Measurements from ENCODE around the gene PTPRK. TPM values are rescaled to one million over a fixed set of nuclear protein-coding genes. Genes with fewer than 3 reads are reported as not detected.

The PTPRK gene
- total and polyA plus RNA-seq, 2 of the 13 experiments (the other 11 are each of a cell fraction or from before 2014, with no cell fraction given), result 43.6 to 98.3 TPM

DNA sequence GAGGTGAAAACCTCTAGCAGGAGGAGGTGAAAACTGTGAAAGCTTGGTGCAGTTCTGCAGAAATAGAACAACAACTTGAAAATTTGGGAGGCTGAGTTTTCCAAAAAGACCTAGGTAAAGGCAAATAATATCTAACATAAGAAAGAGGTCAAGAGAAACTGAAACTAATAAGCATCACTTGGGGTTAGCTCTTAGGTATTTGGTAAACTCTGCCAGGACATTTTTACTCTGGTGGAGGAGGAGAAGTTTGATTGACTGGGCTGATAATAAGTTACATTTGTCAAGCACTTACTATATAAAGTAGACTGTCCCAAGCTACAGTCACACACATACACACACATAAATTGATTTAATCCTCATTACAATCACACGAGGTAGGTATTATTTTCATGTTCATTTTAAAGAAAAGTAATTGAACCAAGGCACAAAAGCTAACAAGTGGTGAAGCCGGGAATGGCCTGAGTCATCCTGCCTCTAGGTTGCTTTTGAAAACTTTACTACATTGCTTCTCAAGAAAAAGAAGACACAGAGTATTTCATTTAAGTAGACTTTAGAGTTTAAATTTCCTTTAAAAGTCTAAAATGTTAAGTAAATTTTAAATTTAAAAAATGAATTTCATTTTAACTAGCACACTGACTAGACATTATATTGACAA is 275.5 kb downstream of the PTPRK start:
- Histone ChIP-seq H3K79me2 (ENCODE audit: insufficient read depth, low read length) (peaks cover 11% of the 10 kb centered on the region), H4K20me1 (ENCODE audit: insufficient read depth, low read length) (no peaks in the 10 kb centered on the region; the same call in 1 of the 2 replicates), H3K4me1 (ENCODE audit: insufficient read depth, low read length) (peaks cover 5% of the 10 kb centered on the region), H3K36me3 (replicated peaks in 1 of 2; ENCODE audit: control insufficient read depth in 1 of 2, insufficient read depth in 2 of 2, low read length in 2 of 2) (peaks cover 12 to 23% of the 10 kb centered on the region in 2 experiments), H3K27me3 (ENCODE audit: control insufficient read depth in 1 of 2, insufficient read depth in 2 of 2, low read length in 2 of 2) (no peaks in the 10 kb centered on the region), H2AFZ (ENCODE audit: low read length) (no peak overlapping the region), H3K9ac (ENCODE audit: insufficient read depth, low read depth, low read length) (no peak overlapping the region), H3K9me3 (ENCODE audit: low read length) (no peaks in the 10 kb centered on the region), H3K4me3 (replicated peaks in 1 of 3; ENCODE audit: insufficient read depth in 1 of 3, low read depth in 2 of 3, low read length in 3 of 3) (no peak overlapping the region), H3K4me2 (ENCODE audit: low read depth, low read length) (no peak overlapping the region), H3K27ac (ENCODE audit: extremely low read length, insufficient read depth, low read length) (no peak overlapping the region)
- ChIA-PET POLR2A (no interaction called here), CTCF (ENCODE audit: low intra/inter-chr PET ratio, low total read pairs) (no interaction called here)
- TF ChIP-seq SATB2 (CRISPR knock-in tag; IDR thresholded peaks at IDR 0.05), result no peak
- TF ChIP-seq ZKSCAN8 (CRISPR knock-in tag; IDR thresholded peaks at IDR 0.05; ENCODE audit: borderline replicate concordance), result no peak
- TF ChIP-seq, protein P1, sequence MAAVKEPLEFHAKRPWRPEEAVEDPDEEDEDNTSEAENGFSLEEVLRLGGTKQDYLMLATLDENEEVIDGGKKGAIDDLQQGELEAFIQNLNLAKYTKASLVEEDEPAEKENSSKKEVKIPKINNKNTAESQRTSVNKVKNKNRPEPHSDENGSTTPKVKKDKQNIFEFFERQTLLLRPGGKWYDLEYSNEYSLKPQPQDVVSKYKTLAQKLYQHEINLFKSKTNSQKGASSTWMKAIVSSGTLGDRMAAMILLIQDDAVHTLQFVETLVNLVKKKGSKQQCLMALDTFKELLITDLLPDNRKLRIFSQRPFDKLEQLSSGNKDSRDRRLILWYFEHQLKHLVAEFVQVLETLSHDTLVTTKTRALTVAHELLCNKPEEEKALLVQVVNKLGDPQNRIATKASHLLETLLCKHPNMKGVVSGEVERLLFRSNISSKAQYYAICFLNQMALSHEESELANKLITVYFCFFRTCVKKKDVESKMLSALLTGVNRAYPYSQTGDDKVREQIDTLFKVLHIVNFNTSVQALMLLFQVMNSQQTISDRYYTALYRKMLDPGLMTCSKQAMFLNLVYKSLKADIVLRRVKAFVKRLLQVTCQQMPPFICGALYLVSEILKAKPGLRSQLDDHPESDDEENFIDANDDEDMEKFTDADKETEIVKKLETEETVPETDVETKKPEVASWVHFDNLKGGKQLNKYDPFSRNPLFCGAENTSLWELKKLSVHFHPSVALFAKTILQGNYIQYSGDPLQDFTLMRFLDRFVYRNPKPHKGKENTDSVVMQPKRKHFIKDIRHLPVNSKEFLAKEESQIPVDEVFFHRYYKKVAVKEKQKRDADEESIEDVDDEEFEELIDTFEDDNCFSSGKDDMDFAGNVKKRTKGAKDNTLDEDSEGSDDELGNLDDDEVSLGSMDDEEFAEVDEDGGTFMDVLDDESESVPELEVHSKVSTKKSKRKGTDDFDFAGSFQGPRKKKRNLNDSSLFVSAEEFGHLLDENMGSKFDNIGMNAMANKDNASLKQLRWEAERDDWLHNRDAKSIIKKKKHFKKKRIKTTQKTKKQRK (IDR thresholded peaks at IDR 0.05; ENCODE audit: low read length), result no peak
- TF ChIP-seq, protein P2, sequence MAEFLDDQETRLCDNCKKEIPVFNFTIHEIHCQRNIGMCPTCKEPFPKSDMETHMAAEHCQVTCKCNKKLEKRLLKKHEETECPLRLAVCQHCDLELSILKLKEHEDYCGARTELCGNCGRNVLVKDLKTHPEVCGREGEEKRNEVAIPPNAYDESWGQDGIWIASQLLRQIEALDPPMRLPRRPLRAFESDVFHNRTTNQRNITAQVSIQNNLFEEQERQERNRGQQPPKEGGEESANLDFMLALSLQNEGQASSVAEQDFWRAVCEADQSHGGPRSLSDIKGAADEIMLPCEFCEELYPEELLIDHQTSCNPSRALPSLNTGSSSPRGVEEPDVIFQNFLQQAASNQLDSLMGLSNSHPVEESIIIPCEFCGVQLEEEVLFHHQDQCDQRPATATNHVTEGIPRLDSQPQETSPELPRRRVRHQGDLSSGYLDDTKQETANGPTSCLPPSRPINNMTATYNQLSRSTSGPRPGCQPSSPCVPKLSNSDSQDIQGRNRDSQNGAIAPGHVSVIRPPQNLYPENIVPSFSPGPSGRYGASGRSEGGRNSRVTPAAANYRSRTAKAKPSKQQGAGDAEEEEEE (CRISPR knock-in tag; IDR thresholded peaks at IDR 0.05; ENCODE audit: borderline replicate concordance), result no peak
- FAIRE-seq (no peak), DNase-seq (ENCODE audit: low spot score) (no peak), ATAC-seq (no peak)
- intact Hi-C loops (cut with micrococcal nuclease; ENCODE audit: unreplicated experiment), result no loop called here
- in situ Hi-C loops (cut with HindIII; ENCODE audit: extremely low pct_ligation_motif_present, low pct_unique_long_range_greater_than_20kb), result no loop called here
- 97% methylated on average over 2 of the region's 2 CpGs for WGBS (ENCODE audit: low lambda C conversion rate)
- no TSS peak for BruUV-seq (replicated peaks)

All from HepG2 (cell line).